PC-3 (cell line): ENCODE results near the gene GADD45G. TPM values are rescaled to one million over a fixed set of nuclear protein-coding genes. Genes with fewer than 3 reads are reported as not detected.

ENCODE experiments used
- ATAC-seq: fragments of 200-7000 bp; cut with Tn5 transposase; 2 replicates; pipeline ENCODE4 v1.9.1; 2020; ENCODE audit warnings: mild to moderate bottlenecking, moderate library complexity
- BruUV-seq: library from RNA; stranded (reverse); fragments of 400-500 nt; replicated peaks from 2 replicates; lab custom pipeline; 2021; lab: Mats Ljungman, UMichigan
- CTCF ChIA-PET: fragments of 300-600 bp; sonication (Branson Sonifier 250); formaldehyde crosslinking; loops from one replicate; lab custom pipeline; 2022; ENCODE audit warnings: antibody characterized with exemption; lab: Charles Lee
- POLR2A ChIA-PET: fragments of 300-600 bp; sonication (Branson Sonifier 250); formaldehyde crosslinking; loops from one replicate; lab custom pipeline; 2022; ENCODE audit warnings: antibody characterized with exemption; ENCODE audit not compliant: unreplicated experiment; lab: Charles Lee
- DNase-seq: peaks from one replicate; pipeline ENCODE4 v3.0.0-alpha.2; 2015
- H2AFZ ChIP-seq: fragments of 300-600 bp; sonication (generic); 2 replicates; pipeline ENCODE4 v1.6.0; 2016; ENCODE audit warnings: antibody characterized with exemption, low read length
- H3F3A ChIP-seq: fragments of 300-600 bp; sonication (generic); one replicate; pipeline ENCODE4 v1.6.0; 2017; ENCODE audit warnings: antibody characterized with exemption, low read length, control low read depth, mild to moderate bottlenecking; ENCODE audit not compliant: unreplicated experiment
- H3K27ac ChIP-seq: fragments of 300-600 bp; sonication (generic); 2 replicates; pipeline ENCODE4 v1.5.1; 2016; ENCODE audit warnings: mild to moderate bottlenecking, low read length
- H3K27me3 ChIP-seq: fragments of 300-600 bp; sonication (generic); 2 replicates; pipeline ENCODE4 v1.6.1; 2016; ENCODE audit warnings: low read length, mixed read lengths
- H3K36me3 ChIP-seq: fragments of 300-600 bp; sonication (generic); 2 replicates; pipeline ENCODE4 v1.6.1; 2016; ENCODE audit warnings: low read depth, mixed run types, low read length, mixed read lengths
- H3K4me1 ChIP-seq: fragments of 300-600 bp; sonication (generic); 2 replicates; pipeline ENCODE4 v1.5.1; 2016; ENCODE audit warnings: low read length; ENCODE audit not compliant: insufficient read depth
- H3K4me2 ChIP-seq: fragments of 300-600 bp; sonication (generic); 2 replicates; pipeline ENCODE4 v1.6.0; 2016; ENCODE audit warnings: low read length
- H3K4me3 ChIP-seq: fragments of 300-600 bp; sonication (generic); 2 replicates; pipeline ENCODE4 v1.5.1; 2016; ENCODE audit warnings: mild to moderate bottlenecking, low read length, mixed read lengths
- H3K79me2 ChIP-seq: fragments of 300-600 bp; sonication (generic); 2 replicates; pipeline ENCODE4 v1.6.1; 2017; ENCODE audit warnings: low read length, mixed read lengths
- H3K9ac ChIP-seq: fragments of 300-600 bp; sonication (generic); 2 replicates; pipeline ENCODE4 v1.6.0; 2016; ENCODE audit warnings: mild to moderate bottlenecking, low read length
- H3K9me2 ChIP-seq: fragments of 300-600 bp; sonication (generic); replicated peaks from 2 replicates; pipeline ENCODE4 v1.6.1; 2016; ENCODE audit warnings: mixed run types, low read length, mixed read lengths
- H3K9me3 ChIP-seq: fragments of 300-600 bp; sonication (generic); 2 replicates; pipeline ENCODE4 v1.6.1; 2016; ENCODE audit warnings: low read length, mixed read lengths
- H4K20me1 ChIP-seq: fragments of 300-600 bp; sonication (generic); 2 replicates; pipeline ENCODE4 v1.6.1; 2016; ENCODE audit warnings: low read length, mixed read lengths
- EZH2 ChIP-seq: fragments of 300-600 bp; sonication (generic); IDR thresholded peaks from one replicate; pipeline ENCODE4 v1.6.1; 2017; ENCODE audit warnings: antibody characterized with exemption, mild to moderate bottlenecking, low read length; ENCODE audit not compliant: unreplicated experiment
- EZH2phosphoT487 ChIP-seq: fragments of 300-600 bp; sonication (generic); IDR thresholded peaks from 2 replicates; pipeline ENCODE4 v1.6.1; 2018; ENCODE audit warnings: mild to moderate bottlenecking, antibody characterized with exemption, low read length, borderline replicate concordance
- intact Hi-C: fragments of 100-400 bp; cut with micrococcal nuclease; formaldehyde crosslinking; loops from 2 replicates; pipeline ENCODE4 v1.9.0; 2023
- total RNA-seq: library from RNA; depleted of rRNA; stranded (reverse); fragments of >200 nt; gene quantifications from 2 replicates; pipeline ENCODE4 v1.2.3, GENCODE V29; 2014
- TF ChIP-seq, protein P1 (sequence below): fragments of 300-600 bp; sonication (generic); conservative IDR thresholded peaks from 2 replicates; pipeline ENCODE4 v1.5.1; 2017; ENCODE audit warnings: antibody characterized with exemption, low read depth, mild to moderate bottlenecking, low read length

GADD45G gene
- total RNA-seq, 1 experiment from 2014 or later = 2.1 TPM

GRCh38 chr9:89625721-89626687 lies 21.2 kb downstream of the GADD45G start:
- POLR2A ChIA-PET = no interaction called here
- Histone ChIP-seq H3K27me3 (peaks cover 54% of the 10 kb centered on the region), H4K20me1 (no peaks in the 10 kb centered on the region), H3K79me2 (no peaks in the 10 kb centered on the region), H3K9ac (no peak overlapping the region), H2AFZ (no peak overlapping the region), H3K4me3 (no peak overlapping the region), H3K9me2 (no peaks in the 10 kb centered on the region), H3K9me3 (no peaks in the 10 kb centered on the region), H3K4me1 (no peaks in the 10 kb centered on the region), H3K27ac (no peak overlapping the region), H3K36me3 (no peaks in the 10 kb centered on the region), H3K4me2 (no peak overlapping the region), H3F3A (no peaks in the 10 kb centered on the region)
- no peak for ATAC-seq
- DNase-seq = no peak
- intact Hi-C loops = no loop called here
- no TSS peak for BruUV-seq
- TF ChIP-seq EZH2phosphoT487 = no peak
- CTCF ChIA-PET = no interaction called here

- Histone ChIP-seq H3K9me2 (no peaks in the 10 kb centered on the region), H3K9ac (no peak overlapping the region), H3K79me2 (no peaks in the 10 kb centered on the region), H3K4me1 (no peaks in the 10 kb centered on the region), H4K20me1 (no peaks in the 10 kb centered on the region), H2AFZ (no peak overlapping the region), H3K27me3 (peaks cover 56% of the 10 kb centered on the region), H3K4me3 (no peak overlapping the region), H3K9me3 (no peaks in the 10 kb centered on the region), H3K4me2 (no peak overlapping the region), H3F3A (no peaks in the 10 kb centered on the region), H3K27ac (no peak overlapping the region), H3K36me3 (no peaks in the 10 kb centered on the region)
- POLR2A ChIA-PET = no interaction called here
- TF ChIP-seq EZH2phosphoT487 (no peak), EZH2 (no peak)
- TF ChIP-seq, protein P1, sequence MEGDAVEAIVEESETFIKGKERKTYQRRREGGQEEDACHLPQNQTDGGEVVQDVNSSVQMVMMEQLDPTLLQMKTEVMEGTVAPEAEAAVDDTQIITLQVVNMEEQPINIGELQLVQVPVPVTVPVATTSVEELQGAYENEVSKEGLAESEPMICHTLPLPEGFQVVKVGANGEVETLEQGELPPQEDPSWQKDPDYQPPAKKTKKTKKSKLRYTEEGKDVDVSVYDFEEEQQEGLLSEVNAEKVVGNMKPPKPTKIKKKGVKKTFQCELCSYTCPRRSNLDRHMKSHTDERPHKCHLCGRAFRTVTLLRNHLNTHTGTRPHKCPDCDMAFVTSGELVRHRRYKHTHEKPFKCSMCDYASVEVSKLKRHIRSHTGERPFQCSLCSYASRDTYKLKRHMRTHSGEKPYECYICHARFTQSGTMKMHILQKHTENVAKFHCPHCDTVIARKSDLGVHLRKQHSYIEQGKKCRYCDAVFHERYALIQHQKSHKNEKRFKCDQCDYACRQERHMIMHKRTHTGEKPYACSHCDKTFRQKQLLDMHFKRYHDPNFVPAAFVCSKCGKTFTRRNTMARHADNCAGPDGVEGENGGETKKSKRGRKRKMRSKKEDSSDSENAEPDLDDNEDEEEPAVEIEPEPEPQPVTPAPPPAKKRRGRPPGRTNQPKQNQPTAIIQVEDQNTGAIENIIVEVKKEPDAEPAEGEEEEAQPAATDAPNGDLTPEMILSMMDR = no peak
- CTCF ChIA-PET = no interaction called here
- no peak for DNase-seq
- BruUV-seq = no TSS peak
- ATAC-seq = no peak
- intact Hi-C loops = no loop called here
Observed at GRCh38 chr9:89626741-89627265, 22.0 kb downstream of the GADD45G start.

GRCh38 chr9:89628601-89629000 lies 23.8 kb downstream of the GADD45G start:
- DNase-seq (no peak), ATAC-seq (no peak)
- Histone ChIP-seq H3K4me1 (no peaks in the 10 kb centered on the region), H3K9me2 (no peaks in the 10 kb centered on the region), H3K36me3 (no peaks in the 10 kb centered on the region), H3K4me2 (no peak overlapping the region), H3K27ac (no peak overlapping the region), H3K27me3 (peaks cover 42% of the 10 kb centered on the region), H3K9me3 (no peaks in the 10 kb centered on the region), H2AFZ (no peak overlapping the region), H3F3A (no peaks in the 10 kb centered on the region), H3K9ac (no peak overlapping the region), H3K4me3 (no peak overlapping the region), H3K79me2 (no peaks in the 10 kb centered on the region), H4K20me1 (no peaks in the 10 kb centered on the region)
- intact Hi-C loops = no loop called here
- TF ChIP-seq EZH2phosphoT487 (no peak), EZH2 (no peak)
- TF ChIP-seq, protein P1 = no peak
- ChIA-PET POLR2A (no interaction called here), CTCF (no interaction called here)
- no TSS peak for BruUV-seq
